ENCODE results near the gene NHERF1. TPM values are rescaled to one million over a fixed set of nuclear protein-coding genes. Genes with fewer than 3 reads are reported as not detected.

The NHERF1 gene
- total RNA-seq, 6 experiments from 2014 or later: 15.7 to 18.9 (median 17.5) TPM

GRCh38 chr17:74755533-74755932 is 7.1 kb downstream of the NHERF1 start:
- no peak for TF ChIP-seq CTCF (IDR thresholded peaks at IDR 0.05)
- H3K27me3 Mint-ChIP-seq (ENCODE audit: insufficient read depth): peaks cover 1% of the 10 kb centered on the region; the same call in 1 of the 2 replicates
- DNase-seq: no peak
- no peak overlapping the region for H3K4me3 Mint-ChIP-seq
- no peak overlapping the region for H3K27ac Mint-ChIP-seq
- peaks cover 29% of the 10 kb centered on the region for H3K4me1 Mint-ChIP-seq (ENCODE audit: low read depth)
- no peaks in the 10 kb centered on the region for H3K9me3 Mint-ChIP-seq
- H3K36me3 Mint-ChIP-seq (ENCODE audit: low read depth): peaks cover 5% of the 10 kb centered on the region; the same call in 1 of the 2 replicates

GRCh38 chr17:74756891-74757290 is 8.5 kb downstream of the NHERF1 start:
- no peak overlapping the region for H3K4me3 Mint-ChIP-seq
- H3K27me3 Mint-ChIP-seq (ENCODE audit: insufficient read depth): peaks cover 1% of the 10 kb centered on the region; the same call in 1 of the 2 replicates
- H3K27ac Mint-ChIP-seq: no peak overlapping the region
- peaks cover 25% of the 10 kb centered on the region for H3K4me1 Mint-ChIP-seq (ENCODE audit: low read depth)
- DNase-seq: no peak
- peaks cover 5% of the 10 kb centered on the region; the same call in 1 of the 2 replicates for H3K36me3 Mint-ChIP-seq (ENCODE audit: low read depth)
- no peaks in the 10 kb centered on the region for H3K9me3 Mint-ChIP-seq
- TF ChIP-seq CTCF (IDR thresholded peaks at IDR 0.05): no peak

DNA sequence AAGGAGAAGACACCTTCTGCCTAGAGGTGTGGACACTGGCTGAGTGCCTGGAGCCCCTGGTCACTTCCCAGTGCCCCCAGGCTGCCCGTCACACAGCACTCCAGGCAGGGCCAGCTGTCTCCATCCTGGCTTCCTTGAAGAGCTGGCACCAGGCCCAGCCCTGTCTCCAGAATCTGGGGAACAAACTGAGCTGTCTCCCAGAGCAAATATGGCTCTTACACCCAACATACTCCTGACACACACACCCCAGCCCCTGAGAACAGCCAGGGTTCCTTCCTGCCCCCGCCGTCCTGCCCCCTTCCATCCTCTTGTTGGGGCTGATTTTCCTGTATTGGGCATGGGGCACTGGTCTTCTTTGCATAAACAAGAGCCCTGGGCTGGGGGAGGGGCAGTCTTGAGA is 9.1 kb downstream of the NHERF1 start:
- H3K27me3 Mint-ChIP-seq (ENCODE audit: insufficient read depth): no peaks in the 10 kb centered on the region
- DNase-seq: no peak
- H3K27ac Mint-ChIP-seq: no peak overlapping the region
- H3K9me3 Mint-ChIP-seq: no peaks in the 10 kb centered on the region
- no peak for TF ChIP-seq CTCF (IDR thresholded peaks at IDR 0.05)
- peaks cover 4% of the 10 kb centered on the region; the same call in 1 of the 2 replicates for H3K36me3 Mint-ChIP-seq (ENCODE audit: low read depth)
- H3K4me1 Mint-ChIP-seq (ENCODE audit: low read depth): peaks cover 25% of the 10 kb centered on the region
- H3K4me3 Mint-ChIP-seq: no peak overlapping the region

GRCh38 chr17:74757931-74758847 is 9.8 kb downstream of the NHERF1 start:
- no peak overlapping the region for H3K27ac Mint-ChIP-seq
- H3K9me3 Mint-ChIP-seq: no peaks in the 10 kb centered on the region
- TF ChIP-seq CTCF (IDR thresholded peaks at IDR 0.05): no peak
- H3K4me3 Mint-ChIP-seq: no peak overlapping the region
- H3K4me1 Mint-ChIP-seq (ENCODE audit: low read depth): peaks cover 18% of the 10 kb centered on the region
- no peak for DNase-seq
- H3K36me3 Mint-ChIP-seq (ENCODE audit: low read depth): no peaks in the 10 kb centered on the region
- H3K27me3 Mint-ChIP-seq (ENCODE audit: insufficient read depth): no peaks in the 10 kb centered on the region

DNA sequence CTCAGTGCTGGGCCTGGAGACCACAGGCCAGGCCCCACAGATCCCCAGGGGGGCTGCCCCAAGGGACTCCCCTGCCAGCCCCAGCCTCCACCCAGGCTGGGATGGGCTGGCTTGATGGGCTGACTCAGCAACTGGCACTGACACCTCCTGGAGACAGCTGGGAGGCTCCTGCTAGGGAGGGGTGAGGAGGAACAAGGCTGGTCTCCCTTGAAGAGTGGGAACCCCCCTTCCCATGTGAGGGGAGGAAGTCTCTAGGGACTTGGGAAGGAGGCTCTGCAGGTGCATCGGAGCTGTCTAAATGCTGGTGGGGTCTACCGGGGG is 10.4 kb downstream of the NHERF1 start:
- no peaks in the 10 kb centered on the region for H3K36me3 Mint-ChIP-seq (ENCODE audit: low read depth)
- no peaks in the 10 kb centered on the region for H3K27me3 Mint-ChIP-seq (ENCODE audit: insufficient read depth)
- no peak overlapping the region for H3K27ac Mint-ChIP-seq
- H3K9me3 Mint-ChIP-seq: no peaks in the 10 kb centered on the region
- peaks cover 18% of the 10 kb centered on the region for H3K4me1 Mint-ChIP-seq (ENCODE audit: low read depth)
- no peak for TF ChIP-seq CTCF (IDR thresholded peaks at IDR 0.05)
- DNase-seq: no peak
- no peak overlapping the region for H3K4me3 Mint-ChIP-seq

All from HFFc6 (cell line).